GM18870 (cell line): ENCODE data around the gene TSPEAR.

ENCODE experiments used
- ATAC-seq: cut with Tn5 transposase; IDR thresholded peaks from one replicate; pipeline ENCODE4 v1.9.1; 2021; ENCODE audit warnings: moderate library complexity; ENCODE audit not compliant: unreplicated experiment

Gene TSPEAR

DNA sequence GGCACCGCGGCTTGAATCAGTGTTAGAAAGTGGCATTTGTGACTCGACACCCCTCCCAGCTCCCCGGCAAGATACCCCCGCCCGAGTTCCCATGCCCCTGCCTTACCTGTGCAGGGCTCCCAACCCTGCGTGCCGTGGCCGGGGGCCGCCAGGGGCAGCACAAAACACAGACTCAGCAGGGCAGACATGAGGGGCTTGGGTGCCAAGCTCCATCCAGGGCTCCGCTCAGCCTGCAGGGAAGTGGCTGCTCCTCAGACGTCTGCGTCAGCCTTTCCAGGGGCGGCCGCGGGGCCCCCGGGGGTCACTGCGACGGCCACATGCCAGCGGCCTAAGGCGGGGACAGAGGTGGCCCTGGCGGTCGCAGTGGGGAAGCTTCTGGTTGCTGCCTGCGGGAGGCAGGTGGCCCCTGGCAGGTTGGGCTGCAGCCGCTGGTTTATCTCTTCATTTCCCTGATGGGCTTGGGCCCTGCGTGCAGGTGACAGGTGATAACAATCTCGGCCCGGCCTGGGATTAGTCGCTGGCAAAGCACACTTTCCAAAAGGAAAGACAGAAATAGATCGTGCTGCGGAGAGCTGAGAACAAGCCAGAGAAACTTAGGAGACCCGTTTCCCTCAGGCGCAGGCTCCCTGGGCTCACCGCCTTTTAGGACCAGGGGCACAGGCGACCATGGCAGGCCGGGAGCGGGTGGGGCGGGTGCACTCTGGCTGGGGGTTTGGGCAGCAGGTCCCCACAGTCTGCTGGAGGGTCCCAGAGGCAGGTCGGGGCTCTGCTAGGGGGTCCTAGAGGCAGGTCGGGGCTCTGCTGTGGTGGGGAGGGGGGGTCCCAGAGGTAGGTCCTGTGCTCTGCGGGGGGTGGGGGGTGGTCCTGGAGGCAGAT is at the start of gene TSPEAR:
TSPEAR (minus strand) TSS at position 246 of the 876 bp plus-strand sequence; CDS start at position 188, 58 bp downstream.
- ATAC-seq, result no peak

DNA sequence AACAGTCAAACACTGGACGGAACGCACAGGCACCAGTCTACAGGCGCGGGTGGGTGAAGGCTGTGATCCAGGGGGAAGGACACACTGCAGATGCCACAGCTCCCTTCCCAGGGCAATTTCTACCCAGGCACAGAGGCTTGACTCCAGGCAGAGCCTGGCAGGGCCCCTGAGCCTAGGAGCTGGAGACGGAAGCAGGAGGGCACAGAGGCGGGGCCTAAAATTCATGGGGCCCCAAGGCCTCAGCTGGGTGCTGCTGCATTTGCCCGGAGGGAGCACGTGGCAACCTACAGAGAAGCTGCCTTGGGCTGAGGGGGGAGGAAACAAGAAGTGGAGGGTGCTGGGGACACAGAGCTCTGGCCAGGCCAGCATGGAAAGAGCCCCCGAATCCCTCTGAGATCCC is 49.0 kb upstream of the TSPEAR start:
- ATAC-seq, result no peak

DNA sequence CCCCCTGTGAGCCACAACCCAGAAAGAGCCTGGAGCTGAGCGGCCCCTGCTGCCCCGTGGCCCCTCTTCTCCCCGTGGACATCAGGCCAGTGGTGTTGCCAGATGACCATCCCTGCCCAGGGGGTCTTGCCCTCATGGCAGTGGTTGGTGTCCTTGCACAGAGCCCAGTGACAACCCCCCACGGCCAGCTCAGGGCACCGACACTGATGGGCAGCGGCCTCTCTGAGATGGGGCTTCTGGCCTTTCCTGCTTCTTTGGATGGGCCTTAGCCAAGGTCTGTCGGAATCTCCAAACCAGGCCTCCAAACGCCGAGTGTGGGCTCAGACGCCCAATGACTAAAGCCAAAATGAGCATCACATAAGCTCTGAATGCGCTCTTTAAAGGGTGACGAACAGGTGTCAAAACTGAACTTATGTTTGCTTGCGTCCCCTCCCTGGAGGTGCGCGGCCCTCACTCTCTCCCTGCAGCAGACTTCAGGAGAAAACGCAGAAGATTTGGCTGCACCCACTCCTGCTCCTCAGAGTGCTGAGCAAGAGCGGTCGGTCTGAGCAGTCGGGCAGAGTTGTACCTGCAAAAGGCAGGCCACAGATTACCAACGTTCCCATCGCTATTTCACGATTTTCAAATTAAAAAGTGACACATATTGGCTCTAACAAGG is 48.4 kb upstream of the TSPEAR start:
- ATAC-seq, result no peak

DNA sequence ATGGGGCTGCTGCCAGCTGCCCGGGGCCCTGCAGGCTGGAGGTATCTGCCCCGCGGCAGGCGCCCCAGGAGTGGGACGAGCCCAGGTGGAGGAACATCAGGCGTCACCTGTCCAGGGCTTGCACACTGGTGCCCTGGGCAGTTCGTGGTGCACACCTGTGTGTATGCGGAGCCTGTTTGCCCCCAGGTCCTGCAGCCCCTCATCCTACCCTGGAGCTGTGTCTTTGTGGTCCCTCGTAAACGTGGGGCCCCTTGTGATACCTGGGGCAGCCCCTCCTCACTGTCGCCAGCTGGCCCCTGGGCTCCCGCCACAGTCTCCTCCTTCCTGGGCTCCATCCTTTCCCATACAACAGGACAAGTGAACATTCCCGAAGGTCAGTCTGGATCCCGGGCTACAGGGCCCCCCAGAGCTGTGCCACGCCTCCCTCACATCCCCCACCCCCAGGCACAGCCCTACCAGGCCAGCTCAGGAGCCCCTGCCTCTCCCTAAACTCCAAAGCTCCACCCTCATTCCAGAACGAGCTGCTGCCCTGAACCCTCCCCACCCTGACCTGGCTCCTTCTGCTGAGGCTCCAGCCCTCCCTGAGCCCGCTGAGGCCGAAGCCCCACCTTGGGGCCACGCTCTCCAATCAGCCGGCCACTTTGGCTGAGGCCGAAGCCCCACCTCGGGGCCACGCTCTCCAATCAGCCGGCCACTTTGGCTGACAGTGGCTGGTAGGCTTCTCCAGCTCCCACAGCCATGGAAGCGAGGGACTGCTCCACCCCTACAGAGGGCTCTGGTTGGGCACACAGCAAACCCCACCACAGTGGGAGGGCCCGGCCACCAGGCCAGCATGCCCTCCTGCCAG is 47.6 kb upstream of the TSPEAR start:
- no peak for ATAC-seq

DNA sequence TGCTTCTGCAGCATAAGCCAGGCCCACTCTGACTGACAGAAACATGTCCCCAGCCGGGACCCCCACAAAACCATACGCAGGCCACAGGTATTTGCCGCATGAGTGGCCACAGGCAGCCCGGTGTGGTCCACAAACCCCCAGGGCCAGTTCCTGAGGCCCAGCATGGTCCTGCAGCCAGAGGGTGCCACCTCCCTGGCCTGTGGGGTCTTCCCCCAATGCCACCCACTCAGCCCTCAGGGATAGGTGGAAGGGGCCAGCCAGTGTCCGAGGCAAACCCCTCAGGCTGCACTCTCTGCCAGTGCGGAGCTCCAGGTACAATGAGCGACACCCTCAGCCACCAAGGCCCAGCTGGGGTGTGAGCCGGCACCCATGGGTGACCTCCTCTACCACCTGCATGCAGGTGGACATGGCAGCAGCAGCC is 46.8 kb upstream of the TSPEAR start:
- no peak for ATAC-seq

DNA sequence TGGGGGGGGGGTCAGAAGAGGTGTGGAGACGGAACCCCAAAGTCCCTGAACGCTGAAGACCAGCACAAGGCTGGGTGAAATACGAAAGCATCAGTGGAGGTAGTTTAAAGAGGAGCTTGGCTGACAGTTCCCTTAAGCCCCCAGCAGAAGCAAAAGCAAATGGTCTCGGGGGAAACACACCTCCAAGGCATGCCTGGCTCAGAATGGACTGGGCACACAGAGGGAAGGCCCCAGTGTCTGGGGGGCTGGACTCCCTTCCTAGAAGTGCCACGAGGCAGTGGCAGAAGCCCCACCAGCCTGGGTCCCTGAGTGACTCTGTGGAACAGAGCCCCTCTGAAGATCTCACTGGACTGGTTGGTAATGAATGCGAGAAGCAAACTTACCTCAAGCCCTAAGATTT is 46.4 kb upstream of the TSPEAR start:
- no peak for ATAC-seq

DNA sequence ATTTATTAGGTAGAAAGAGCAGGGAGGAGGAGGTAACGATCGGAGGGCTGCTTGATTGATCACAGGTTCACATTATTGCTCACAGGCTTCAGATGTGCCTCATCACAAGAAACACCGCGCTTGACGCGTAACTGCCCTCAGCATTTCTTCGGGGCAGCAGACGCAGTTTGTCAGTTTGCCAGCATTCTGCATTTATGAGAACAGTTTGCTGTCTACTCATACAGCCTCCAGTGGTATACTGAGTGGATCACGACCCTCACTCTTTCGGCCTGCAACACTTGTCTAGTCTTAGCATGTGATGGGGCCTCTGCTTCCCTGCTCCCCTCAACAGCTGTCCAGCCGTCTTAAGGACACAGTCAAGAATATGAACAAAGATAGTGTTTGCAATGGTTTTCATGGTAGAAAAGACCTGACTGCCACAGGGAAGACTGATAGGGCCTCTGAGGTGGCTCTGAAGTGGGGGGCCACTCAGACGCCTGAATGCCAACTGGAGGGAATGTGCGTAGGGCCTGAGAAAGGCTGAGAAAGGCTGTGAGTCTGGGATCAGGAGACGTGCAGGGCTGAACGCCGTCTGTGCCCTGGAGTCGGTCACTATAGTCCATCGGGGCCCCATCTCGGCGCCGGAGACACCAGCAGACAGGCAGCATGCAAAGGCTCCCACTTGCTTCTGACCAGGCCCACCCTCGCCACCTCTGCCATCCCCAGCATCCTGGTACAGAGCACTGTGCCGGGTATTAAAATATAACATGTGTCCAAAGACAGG is 45.2 kb upstream of the TSPEAR start:
- ATAC-seq, result no peak

DNA sequence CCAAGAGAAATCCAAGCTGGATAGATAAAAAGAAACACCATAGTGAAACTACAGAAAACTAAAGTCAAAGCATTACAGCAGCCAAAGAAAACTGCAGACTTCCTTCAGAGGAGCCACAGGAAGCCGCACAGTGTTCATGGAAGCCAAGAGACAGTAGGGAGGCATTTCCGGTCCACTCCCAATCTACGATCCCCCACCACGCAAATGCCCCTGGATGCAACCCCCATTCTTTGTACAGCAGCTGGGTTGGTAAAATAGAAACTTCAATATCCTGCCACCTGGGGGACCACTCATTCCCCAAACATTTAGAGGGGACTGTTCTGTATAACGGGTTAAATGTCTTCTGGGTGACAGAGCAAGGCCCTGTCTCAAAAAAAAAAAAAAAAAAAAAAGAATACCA is 43.9 kb upstream of the TSPEAR start:
- no peak for ATAC-seq

DNA sequence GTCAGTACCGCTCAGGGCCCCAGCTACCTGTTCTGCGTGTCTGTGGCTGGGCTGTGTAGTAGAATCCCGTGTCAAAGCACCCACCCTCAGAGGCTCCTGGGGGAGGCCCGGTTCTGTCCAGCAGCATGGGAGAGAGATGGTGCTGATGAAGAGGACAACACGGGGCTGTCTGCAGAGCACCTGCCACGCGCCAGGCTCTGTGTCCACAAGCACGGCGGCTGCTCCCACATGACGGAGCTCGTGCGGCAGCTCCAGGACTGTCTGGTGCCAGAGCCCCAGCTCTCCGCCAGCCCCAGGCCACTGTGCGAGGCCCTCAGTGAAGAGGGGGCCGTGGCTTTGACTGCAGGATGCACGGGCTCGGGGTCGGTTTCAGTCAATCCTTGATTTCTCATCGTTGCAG is 42.0 kb upstream of the TSPEAR start:
- no peak for ATAC-seq

DNA sequence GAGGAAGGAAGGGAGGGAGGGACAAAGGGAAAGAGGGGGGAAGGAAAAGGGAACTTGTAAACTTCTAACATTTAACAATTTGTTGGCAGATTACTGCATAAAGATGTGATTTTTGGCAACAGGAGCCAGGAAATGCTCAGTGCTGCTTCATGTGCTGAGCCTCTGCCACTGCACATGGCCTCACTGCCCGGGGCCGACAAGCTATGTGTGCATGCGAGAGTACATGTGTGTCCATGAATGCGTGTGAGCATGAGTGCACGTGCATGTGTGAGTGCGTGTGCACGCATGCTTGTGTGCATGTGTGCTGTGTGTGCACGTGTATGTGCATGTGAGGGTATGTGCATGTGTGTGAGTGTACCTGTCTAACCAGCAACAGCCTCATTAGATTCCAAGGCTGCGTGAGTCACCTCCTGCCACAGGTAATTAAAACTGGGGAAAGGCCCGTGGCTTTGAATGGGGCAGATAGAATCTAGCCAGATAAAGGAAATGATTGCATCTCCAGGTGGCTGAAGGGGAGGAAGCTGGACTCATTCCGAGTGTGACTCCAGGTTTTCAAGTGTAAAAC is 41.4 kb upstream of the TSPEAR start:
- no peak for ATAC-seq

DNA sequence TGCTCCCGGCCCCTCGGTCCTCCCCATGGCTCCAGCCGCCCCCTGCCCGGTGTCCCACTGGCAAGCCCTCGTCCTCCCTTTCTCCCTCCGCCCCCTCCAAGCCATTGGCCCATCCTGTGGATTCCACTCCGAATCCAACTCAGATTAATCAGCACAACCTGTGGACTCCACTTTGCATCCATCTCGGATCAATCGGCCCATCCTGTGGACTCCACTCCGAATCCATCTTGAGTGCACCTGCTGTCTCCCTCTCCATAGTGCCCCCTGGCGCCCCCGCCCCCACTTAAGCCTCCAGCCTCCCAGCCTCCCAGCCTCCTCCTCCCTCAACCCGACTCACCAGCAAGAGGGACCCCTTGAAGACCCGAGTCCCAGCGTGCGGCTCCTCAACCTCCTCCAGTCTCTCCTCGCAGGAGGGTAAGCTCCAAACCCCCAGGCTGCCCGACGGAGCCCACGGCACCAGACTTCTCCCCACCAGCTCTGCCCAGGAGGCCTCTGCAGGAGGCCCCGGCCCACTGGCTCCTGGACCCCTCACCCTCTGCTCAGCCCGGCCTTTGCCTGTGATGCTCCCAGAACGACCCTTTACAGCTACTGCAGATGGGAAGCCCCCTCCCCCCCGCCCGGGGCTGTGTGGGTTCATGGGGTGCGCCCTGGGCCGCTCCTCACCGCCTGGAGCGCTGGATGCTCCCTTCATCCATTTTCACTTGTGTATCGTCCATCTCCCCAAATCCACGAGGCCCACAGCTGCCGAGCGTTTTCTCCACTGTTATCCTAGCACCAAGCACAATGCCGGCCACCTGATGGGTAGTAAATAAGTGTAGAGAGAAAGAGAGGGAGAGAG is 40.6 kb upstream of the TSPEAR start:
- no peak for ATAC-seq

DNA sequence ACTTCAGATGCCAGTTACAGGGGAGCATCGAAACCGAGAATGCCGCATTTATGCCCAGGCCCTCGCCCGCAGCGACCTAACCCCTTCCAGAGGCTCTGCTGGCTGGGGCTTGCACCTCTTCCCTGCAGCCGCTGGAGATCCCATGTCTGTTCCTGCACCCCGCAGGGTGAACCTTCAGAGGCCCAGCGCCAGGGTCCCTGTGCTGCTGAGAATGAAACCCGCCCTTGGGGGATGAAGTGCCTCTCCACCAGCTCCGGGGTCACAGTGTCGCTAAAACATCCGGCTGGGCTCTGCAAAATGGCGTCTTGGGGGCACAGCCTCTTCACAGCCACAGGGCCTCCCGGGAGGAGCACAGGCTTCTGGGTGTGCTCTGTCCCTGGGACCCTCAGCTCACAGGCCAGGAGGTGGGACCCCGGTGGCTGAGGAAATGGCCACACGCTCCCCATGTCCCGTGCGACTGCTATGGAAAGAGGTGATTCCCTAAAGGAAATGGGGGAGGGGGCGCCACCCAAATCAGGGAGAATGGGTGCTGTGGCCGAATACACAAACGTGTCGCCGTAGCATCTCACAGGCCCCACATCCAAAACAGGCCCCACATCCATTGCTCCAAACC is 39.9 kb upstream of the TSPEAR start:
- ATAC-seq, result no peak

DNA sequence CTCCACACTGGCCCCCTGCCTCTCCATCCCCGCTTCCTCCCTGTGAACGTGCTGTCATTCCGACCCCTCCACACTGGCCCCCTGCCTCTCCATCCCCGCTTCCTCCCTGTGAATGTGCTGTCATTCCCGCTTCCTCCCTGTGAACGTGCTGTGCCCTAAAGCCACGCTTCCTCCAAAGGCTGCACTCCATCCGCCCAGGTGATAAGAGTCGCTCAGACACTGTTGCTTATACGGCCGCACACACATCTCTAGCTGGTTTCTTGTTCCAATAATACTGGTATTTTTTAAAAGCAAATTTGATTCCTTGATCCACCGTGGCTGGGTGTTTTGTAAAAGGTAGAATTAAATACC is 39.3 kb upstream of the TSPEAR start:
- no peak for ATAC-seq

DNA sequence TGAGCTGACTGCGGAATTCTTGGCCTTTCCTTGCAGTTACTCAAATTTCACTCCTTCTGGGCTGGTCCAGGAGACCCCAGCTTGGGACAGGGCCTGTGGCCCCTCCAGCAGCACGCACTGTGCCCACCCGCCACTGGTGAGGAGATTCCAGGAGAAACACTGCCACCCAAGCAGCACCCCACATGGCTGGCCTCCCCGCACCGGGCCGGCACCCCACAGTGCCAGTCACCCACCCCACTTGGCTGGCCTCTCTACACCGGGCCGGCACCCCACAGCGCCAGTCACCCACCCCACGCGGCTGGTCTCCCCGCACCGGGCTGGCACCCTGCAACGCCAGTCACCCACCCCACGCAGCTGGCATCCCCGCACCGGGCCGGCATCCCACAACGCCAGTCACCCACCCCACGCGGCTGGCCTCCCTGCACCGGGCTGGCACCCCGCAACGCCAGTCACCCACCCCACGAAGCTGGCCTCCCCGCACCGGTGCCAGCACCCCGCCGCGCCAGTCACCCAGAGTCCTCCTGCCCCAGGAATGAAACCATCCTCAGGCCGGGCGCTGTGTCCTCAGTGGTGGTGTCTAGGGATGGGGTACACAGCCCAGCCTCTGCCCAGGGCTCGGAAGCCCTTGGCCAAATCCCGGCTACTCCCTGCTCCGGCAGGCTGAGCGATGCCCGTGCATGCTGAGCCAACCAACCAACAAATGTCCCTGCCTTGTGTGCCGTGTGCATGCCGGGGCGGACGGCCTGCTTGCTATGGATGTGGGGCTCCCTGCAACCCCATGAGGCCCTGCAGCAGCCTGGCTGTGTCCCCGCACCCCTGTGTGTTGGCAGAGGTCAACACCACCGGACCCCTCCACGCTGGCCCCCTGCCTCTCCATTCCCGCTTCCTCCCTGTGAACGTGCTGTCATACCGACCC is 38.6 kb upstream of the TSPEAR start:
- no peak for ATAC-seq

DNA sequence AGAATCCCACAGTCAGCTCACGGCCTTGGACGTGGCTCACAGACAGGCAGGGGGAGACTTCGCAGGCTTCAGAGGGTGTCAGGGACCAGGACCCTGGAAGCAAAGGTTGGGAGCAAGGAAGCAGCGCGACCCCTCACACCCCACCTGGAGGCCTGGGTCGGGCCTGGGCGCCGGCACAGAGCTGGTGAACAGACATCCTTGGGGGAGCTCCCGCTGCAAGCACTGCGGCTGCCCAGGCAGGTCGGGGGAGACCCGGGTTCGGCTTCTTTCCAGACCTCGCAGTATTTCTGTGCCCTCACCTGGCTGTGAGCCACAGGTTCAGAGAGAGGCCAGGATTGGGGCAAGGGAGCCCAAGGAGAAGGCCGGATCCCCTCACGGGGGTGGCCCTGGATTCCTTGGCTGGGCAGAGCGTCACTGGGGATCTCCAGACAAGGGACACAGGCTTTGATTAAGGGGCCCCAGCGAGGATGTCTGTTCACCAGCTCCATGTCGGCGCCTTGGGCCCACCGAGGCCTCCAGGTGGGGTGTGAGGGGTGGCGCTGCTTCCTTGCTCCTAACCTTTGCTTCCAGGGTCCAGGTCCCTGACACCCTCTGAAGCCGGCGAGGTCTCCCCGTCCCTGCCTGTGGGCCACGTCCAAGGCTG is 37.9 kb upstream of the TSPEAR start:
- ATAC-seq, result no peak

DNA sequence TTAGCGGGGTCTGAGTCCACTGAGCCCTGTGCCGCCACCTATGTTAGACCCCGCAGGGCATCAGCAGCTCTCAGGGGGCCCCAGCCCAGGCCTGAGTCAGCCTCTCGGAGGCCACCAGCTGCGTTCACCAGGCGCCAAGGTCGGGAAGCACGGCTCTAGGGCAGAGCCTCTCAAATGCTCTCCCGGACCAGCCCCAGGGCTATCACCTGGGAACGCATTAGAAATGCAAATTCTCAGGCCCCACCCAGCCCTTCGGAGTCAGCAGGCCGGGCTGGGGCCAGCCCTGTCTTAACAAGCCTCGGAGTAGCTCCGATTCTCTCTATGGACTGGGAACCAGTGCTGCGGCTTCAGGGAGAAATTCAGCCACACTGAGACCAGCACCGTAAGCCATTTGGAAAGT is 37.2 kb upstream of the TSPEAR start:
- no peak for ATAC-seq

DNA sequence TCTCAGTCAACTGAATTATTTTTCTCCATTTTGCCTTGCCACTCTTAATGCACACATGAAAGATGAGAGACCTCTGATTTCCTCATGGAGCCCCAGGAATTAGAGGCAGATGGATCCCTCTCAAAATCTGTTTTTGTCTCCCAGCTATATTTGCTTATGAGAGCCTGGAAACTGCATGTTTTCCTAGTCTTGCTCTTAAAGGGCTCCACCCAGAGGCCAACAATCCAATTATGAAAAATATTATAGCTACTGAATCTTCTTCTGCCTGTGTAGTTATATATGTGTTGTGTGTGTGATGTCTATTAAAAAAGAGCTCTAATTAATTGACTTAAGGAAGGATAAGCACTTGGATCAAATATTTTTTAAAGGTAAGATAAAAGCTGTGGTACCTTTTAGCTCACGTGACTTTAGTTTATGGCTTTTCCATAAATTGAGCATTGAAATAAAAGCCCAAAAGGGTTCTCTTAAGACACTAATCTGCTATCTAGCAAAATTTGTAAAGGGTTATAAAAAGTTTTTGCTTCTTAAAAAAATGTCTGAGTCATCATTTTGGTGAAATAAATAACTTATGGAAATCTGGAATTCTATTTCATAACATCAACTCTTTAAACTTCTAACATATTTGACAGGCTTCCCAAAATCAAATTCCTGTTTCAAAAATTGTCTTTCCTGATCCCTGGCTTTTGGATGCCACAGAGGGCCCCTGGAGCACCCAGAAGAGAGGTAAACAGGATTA is 31.2 kb upstream of the TSPEAR start:
- ATAC-seq, result no peak
